Measurements from ENCODE around the gene FMN1. TPM values are rescaled to one million over a fixed set of nuclear protein-coding genes. Genes with fewer than 3 reads are reported as not detected.

The FMN1 gene
- total and polyA plus RNA-seq, 2 of the 13 experiments (the other 11 are each of a cell fraction or from before 2014, with no cell fraction given): 0.20 to 0.60 TPM

GRCh38 chr15:33084661-33085060, 109.9 kb downstream of the FMN1 start:
- FAIRE-seq: no peak
- TF ChIP-seq ETV5 (CRISPR knock-in tag; IDR thresholded peaks at IDR 0.05; ENCODE audit: borderline replicate concordance) (no peak), ZBTB3 (CRISPR knock-in tag; IDR thresholded peaks at IDR 0.05; ENCODE audit: borderline replicate concordance, low read depth) (no peak), FOXA3 (CRISPR knock-in tag; IDR thresholded peaks at IDR 0.05) (no peak), ZNF7 (CRISPR knock-in tag; IDR thresholded peaks at IDR 0.05) (no peak), ZNF703 (CRISPR knock-in tag; IDR thresholded peaks at IDR 0.05; ENCODE audit: borderline replicate concordance) (no peak), TCF12 (IDR thresholded peaks at IDR 0.05) (no peak), TCF12 (CRISPR knock-in tag; IDR thresholded peaks at IDR 0.05) (no peak), NR1H2 (CRISPR knock-in tag; IDR thresholded peaks at IDR 0.05; ENCODE audit: borderline replicate concordance, low read depth) (no peak), ZNF431 (CRISPR knock-in tag; IDR thresholded peaks at IDR 0.05; ENCODE audit: borderline replicate concordance, low read depth) (no peak), TP53 (CRISPR knock-in tag; conservative IDR thresholded peaks at IDR 0.05) (no peak), SRF (IDR thresholded peaks at IDR 0.05; ENCODE audit: low read depth, low read length) (no peak), ZNF549 (CRISPR knock-in tag; IDR thresholded peaks at IDR 0.05) (no peak), ZNF264 (CRISPR knock-in tag; IDR thresholded peaks at IDR 0.05) (no peak), ZNF33A (CRISPR knock-in tag; IDR thresholded peaks at IDR 0.05; ENCODE audit: borderline replicate concordance) (no peak), ZNF577 (CRISPR knock-in tag; IDR thresholded peaks at IDR 0.05; ENCODE audit: borderline replicate concordance, low read depth) (no peak)
- TF ChIP-seq, protein P1, sequence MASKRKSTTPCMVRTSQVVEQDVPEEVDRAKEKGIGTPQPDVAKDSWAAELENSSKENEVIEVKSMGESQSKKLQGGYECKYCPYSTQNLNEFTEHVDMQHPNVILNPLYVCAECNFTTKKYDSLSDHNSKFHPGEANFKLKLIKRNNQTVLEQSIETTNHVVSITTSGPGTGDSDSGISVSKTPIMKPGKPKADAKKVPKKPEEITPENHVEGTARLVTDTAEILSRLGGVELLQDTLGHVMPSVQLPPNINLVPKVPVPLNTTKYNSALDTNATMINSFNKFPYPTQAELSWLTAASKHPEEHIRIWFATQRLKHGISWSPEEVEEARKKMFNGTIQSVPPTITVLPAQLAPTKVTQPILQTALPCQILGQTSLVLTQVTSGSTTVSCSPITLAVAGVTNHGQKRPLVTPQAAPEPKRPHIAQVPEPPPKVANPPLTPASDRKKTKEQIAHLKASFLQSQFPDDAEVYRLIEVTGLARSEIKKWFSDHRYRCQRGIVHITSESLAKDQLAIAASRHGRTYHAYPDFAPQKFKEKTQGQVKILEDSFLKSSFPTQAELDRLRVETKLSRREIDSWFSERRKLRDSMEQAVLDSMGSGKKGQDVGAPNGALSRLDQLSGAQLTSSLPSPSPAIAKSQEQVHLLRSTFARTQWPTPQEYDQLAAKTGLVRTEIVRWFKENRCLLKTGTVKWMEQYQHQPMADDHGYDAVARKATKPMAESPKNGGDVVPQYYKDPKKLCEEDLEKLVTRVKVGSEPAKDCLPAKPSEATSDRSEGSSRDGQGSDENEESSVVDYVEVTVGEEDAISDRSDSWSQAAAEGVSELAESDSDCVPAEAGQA (IDR thresholded peaks at IDR 0.05; ENCODE audit: low read depth): no peak
- TF ChIP-seq, protein P1 (CRISPR knock-in tag; IDR thresholded peaks at IDR 0.05; ENCODE audit: borderline replicate concordance): no peak

More at GRCh38 chr15:33084661-33085060, 109.9 kb downstream of the FMN1 start:
- CTCF ChIA-PET (ENCODE audit: low intra/inter-chr PET ratio, low total read pairs): interaction anchor here (1.9 kb wide), 1 partner anchor 48 kb away, joined by 7 read pairs; no protein-coding TSS in a partner anchor
- no peak overlapping the region for H3K9ac ChIP-seq (ENCODE audit: insufficient read depth, low read depth, low read length)
- intact Hi-C loops (cut with micrococcal nuclease; ENCODE audit: unreplicated experiment): loop anchor here (5.0 kb wide), 1 partner anchor 618 kb away; no protein-coding TSS in a partner anchor
- no peak overlapping the region for H3K4me2 ChIP-seq (ENCODE audit: low read depth, low read length)
- DNase-seq (ENCODE audit: low spot score) (no peak), ATAC-seq (no peak)
- BruUV-seq (replicated peaks): no TSS peak
- H3K27ac ChIP-seq (ENCODE audit: extremely low read length, insufficient read depth, low read length): no peak overlapping the region
- H3K79me2 ChIP-seq (ENCODE audit: insufficient read depth, low read length): no peaks in the 10 kb centered on the region
- H3K4me1 ChIP-seq (ENCODE audit: insufficient read depth, low read length): no peaks in the 10 kb centered on the region
- no peaks in the 10 kb centered on the region for H4K20me1 ChIP-seq (ENCODE audit: insufficient read depth, low read length)
- 20% methylated on average over 4 of the region's 4 CpGs for WGBS (ENCODE audit: low lambda C conversion rate)
- no peaks in the 10 kb centered on the region for H3K36me3 ChIP-seq (replicated peaks in 1 of 2; ENCODE audit: control insufficient read depth in 1 of 2, insufficient read depth in 2 of 2, low read length in 2 of 2)
- POLR2A ChIA-PET: no interaction called here
- H3K9me3 ChIP-seq (ENCODE audit: low read length): no peaks in the 10 kb centered on the region
- no peak overlapping the region for H3K4me3 ChIP-seq (replicated peaks in 1 of 3; ENCODE audit: insufficient read depth in 1 of 3, low read depth in 2 of 3, low read length in 3 of 3)
- no peak overlapping the region for H2AFZ ChIP-seq (ENCODE audit: low read length)
- H3K27me3 ChIP-seq (ENCODE audit: control insufficient read depth in 1 of 2, insufficient read depth in 2 of 2, low read length in 2 of 2): peaks cover 0 to 3% of the 10 kb centered on the region in 2 experiments; a peak in 1 of 5 replicates
- in situ Hi-C loops (cut with HindIII; ENCODE audit: extremely low pct_ligation_motif_present, low pct_unique_long_range_greater_than_20kb): no loop called here

All from HepG2 (cell line).